Nephron (organoid): ENCODE results near the gene DDX11.
A peak's percentile ranks its signal among the peaks of the same experiment; 100 is the strongest.
"Not testable (repeated sequence)": the region's sequence is repeated elsewhere in the genome, so short reads cannot be mapped to it uniquely, and the experiment has no call there.

Experiments used
- H3K27ac Mint-ChIP-seq, 3 experiments: 2 replicates each; pipeline ENCODE4 v1.8.0; 2020; ENCODE audit warnings: mixed read lengths in 3 of 3, mild to moderate bottlenecking in 2 of 3, moderate library complexity in 1 of 3
- H3K27me3 Mint-ChIP-seq: 2 replicates; pipeline ENCODE4 v1.8.0; 2021; ENCODE audit warnings: low read depth, mild to moderate bottlenecking, moderate library complexity, mixed read lengths
- H3K36me3 Mint-ChIP-seq: 2 replicates; pipeline ENCODE4 v1.8.0; 2020; ENCODE audit warnings: low read depth, mixed read lengths
- H3K4me1 Mint-ChIP-seq: 2 replicates; pipeline ENCODE4 v1.8.0; 2020; ENCODE audit warnings: mixed read lengths
- H3K4me3 Mint-ChIP-seq, 3 experiments: 2 replicates each; pipeline ENCODE4 v1.8.0; 2020; ENCODE audit warnings: mild to moderate bottlenecking in 3 of 3, mixed read lengths in 3 of 3, moderate library complexity in 2 of 3
- H3K9me3 Mint-ChIP-seq: 2 replicates; pipeline ENCODE4 v1.8.0; 2020; ENCODE audit warnings: mixed read lengths
- TF ChIP-seq, protein P1 (sequence below), 3 experiments: fragments of 200-600 bp; sonication (generic); IDR thresholded peaks; one replicate each; pipeline ENCODE4 v1.5.0; 2021; ENCODE audit warnings: antibody characterized with exemption in 3 of 3; ENCODE audit not compliant: unreplicated experiment in 3 of 3

The DDX11 gene

DNA sequence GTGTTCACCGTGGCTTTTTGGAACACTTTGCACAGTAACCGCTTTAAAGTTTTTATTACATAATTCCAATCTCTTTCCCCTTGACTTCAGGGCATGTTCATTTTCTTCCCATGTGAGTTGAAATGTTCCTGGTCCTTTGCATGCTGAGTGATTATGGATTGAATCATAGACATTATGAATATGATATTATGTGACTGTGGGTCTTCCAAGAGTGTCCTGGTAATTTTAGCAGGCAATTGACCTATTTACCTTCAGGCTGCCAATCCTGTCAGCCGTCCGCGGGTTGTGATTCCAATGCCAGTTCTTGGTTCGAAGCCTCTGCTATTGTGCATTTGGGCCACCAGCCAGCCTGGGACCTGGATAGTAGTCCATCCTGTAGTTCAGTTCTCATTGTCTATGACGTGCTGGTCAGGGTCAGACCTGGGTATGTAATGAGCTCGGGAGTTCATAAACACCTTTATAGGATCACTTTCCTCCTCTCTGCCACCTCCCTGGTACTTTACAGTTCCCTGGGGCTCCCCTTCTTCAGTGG, 32.6 kb upstream of the DDX11 start:
- Mint-ChIP-seq H3K36me3 (no peaks in the 10 kb centered on the region), H3K4me1 (no peaks in the 10 kb centered on the region)
- TF ChIP-seq, protein P1, sequence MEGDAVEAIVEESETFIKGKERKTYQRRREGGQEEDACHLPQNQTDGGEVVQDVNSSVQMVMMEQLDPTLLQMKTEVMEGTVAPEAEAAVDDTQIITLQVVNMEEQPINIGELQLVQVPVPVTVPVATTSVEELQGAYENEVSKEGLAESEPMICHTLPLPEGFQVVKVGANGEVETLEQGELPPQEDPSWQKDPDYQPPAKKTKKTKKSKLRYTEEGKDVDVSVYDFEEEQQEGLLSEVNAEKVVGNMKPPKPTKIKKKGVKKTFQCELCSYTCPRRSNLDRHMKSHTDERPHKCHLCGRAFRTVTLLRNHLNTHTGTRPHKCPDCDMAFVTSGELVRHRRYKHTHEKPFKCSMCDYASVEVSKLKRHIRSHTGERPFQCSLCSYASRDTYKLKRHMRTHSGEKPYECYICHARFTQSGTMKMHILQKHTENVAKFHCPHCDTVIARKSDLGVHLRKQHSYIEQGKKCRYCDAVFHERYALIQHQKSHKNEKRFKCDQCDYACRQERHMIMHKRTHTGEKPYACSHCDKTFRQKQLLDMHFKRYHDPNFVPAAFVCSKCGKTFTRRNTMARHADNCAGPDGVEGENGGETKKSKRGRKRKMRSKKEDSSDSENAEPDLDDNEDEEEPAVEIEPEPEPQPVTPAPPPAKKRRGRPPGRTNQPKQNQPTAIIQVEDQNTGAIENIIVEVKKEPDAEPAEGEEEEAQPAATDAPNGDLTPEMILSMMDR (IDR thresholded peaks at IDR 0.05; ENCODE audit: unreplicated experiment in 3 of 3), result no peak

DNA sequence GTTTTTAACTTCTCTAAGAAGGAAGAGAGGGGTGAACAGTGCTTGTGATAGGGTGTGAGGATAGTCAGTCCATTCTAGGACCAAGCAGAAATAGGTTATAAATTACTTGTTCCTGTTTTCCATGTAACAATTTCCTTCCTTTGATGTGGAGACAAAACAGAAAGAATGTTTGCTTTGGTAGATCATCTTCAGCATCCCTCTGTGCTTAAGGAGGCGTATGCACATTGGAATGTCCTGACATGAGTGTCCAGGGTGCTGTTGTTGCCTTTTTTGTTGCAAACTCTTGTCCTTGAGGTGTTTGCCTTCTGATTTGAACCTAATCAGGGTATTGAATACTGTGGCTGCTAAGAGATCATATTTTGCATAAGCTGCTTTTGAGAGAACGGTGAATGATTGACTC, 23.5 kb upstream of the DDX11 start:
- not testable (repeated sequence) for H3K9me3 Mint-ChIP-seq, H3K27ac Mint-ChIP-seq, H3K36me3 Mint-ChIP-seq, H3K4me3 Mint-ChIP-seq, H3K27me3 Mint-ChIP-seq
- H3K4me1 Mint-ChIP-seq, result peaks cover 12% of the 10 kb centered on the region

More for the DNA sequence above, 32.6 kb upstream of the DDX11 start:
- Mint-ChIP-seq H3K27ac (no peak overlapping the region), H3K27me3 (peaks cover 3% of the 10 kb centered on the region), H3K9me3 (no peaks in the 10 kb centered on the region), H3K4me3 (no peak overlapping the region)

DNA sequence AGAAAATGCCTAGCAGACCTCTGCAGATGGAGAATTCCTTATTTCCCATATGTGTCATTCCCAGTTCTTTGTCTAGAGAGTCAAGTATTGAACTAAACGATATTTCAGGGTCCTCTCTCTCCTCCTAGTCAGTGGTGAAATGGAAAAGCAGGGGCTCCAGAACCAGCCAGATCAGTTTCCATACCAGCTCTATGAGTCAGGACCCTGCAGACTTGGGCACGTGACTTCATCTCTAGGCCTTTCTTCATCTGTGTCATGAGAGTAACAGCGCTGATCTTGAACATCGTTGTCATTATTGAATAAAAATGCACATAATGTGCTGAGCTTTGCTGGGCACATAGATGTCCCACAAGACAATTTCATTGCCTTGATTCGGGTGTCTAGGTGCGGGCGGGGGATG, 23.1 kb upstream of the DDX11 start:
- H3K36me3 Mint-ChIP-seq, H3K27me3 Mint-ChIP-seq: not testable (repeated sequence)
- peaks cover 12% of the 10 kb centered on the region for H3K4me1 Mint-ChIP-seq

GRCh38 chr12:31051692-31052091, 22.0 kb upstream of the DDX11 start:
- H3K27ac Mint-ChIP-seq, H3K4me3 Mint-ChIP-seq, H3K27me3 Mint-ChIP-seq, H3K36me3 Mint-ChIP-seq, H3K9me3 Mint-ChIP-seq: not testable (repeated sequence)
- peaks cover 12% of the 10 kb centered on the region for H3K4me1 Mint-ChIP-seq

More for the DNA sequence above, 23.1 kb upstream of the DDX11 start:
- H3K4me3 Mint-ChIP-seq, H3K27ac Mint-ChIP-seq, H3K9me3 Mint-ChIP-seq: not testable (repeated sequence)

GRCh38 chr12:31052121-31052520, 21.5 kb upstream of the DDX11 start:
- H3K36me3 Mint-ChIP-seq, H3K27me3 Mint-ChIP-seq: not testable (repeated sequence)

GRCh38 chr12:31052666-31053439, 20.8 kb upstream of the DDX11 start:
- H3K27me3 Mint-ChIP-seq, H3K27ac Mint-ChIP-seq, H3K36me3 Mint-ChIP-seq, H3K9me3 Mint-ChIP-seq, H3K4me3 Mint-ChIP-seq: not testable (repeated sequence)
- H3K4me1 Mint-ChIP-seq, result peaks cover 12% of the 10 kb centered on the region

More at GRCh38 chr12:31052121-31052520, 21.5 kb upstream of the DDX11 start:
- H3K27ac Mint-ChIP-seq, H3K4me3 Mint-ChIP-seq, H3K9me3 Mint-ChIP-seq: not testable (repeated sequence)
- H3K4me1 Mint-ChIP-seq, result peaks cover 12% of the 10 kb centered on the region

- H3K9me3 Mint-ChIP-seq, H3K27ac Mint-ChIP-seq, H3K27me3 Mint-ChIP-seq, H3K36me3 Mint-ChIP-seq, H3K4me3 Mint-ChIP-seq: not testable (repeated sequence)
- TF ChIP-seq, protein P1 (IDR thresholded peaks at IDR 0.05; ENCODE audit: unreplicated experiment in 3 of 3), result peak in 2 of 3 experiments; percentile 19 to 20
- H3K4me1 Mint-ChIP-seq, result peaks cover 12% of the 10 kb centered on the region
Observed at GRCh38 chr12:31053944-31054343, 19.7 kb upstream of the DDX11 start.

DNA sequence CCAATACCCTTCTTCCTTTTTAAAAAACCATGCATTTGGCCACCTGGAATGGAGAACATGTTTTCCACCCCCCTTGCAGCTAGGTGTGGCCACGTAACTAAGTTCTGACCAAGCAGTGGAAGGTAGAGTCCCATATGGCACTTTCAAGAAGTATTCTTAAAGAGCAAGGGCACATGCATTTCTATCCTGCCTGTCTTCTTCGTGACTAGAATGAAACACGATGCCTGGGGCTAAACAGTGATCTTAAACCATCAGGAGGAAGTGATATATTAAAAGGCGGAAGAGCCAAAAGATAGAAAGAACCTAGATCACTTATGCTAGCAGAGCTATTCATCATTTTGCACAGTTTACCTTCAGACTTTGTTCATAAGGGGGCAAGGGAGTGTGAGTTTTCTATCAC, 16.0 kb upstream of the DDX11 start:
- Mint-ChIP-seq H3K9me3 (no peaks in the 10 kb centered on the region), H3K4me1 (peaks cover 7% of the 10 kb centered on the region), H3K4me3 (no peak overlapping the region), H3K36me3 (no peaks in the 10 kb centered on the region), H3K27me3 (no peaks in the 10 kb centered on the region), H3K27ac (no peak overlapping the region)
- TF ChIP-seq, protein P1 (IDR thresholded peaks at IDR 0.05; ENCODE audit: unreplicated experiment in 3 of 3), result no peak

DNA sequence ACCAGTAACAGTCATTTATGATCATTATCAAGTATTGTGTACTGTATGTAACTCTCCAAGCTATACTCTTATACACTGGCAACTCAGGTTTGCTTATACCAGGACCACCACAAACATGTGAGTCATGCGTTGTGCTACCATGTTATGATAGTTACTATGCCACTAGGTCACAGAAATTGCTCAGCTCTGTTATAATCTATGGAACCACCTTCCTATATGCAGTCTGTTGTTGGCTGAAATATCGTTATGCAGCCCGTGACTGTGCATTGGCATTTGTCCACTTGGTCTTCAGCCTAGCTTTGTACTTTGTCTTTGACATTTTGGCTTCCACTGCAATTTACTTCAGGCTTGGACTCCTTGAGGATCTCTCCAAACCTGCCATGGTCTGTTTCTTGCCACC, 7.5 kb upstream of the DDX11 start:
- not testable (repeated sequence) for H3K4me1 Mint-ChIP-seq, H3K36me3 Mint-ChIP-seq, H3K27ac Mint-ChIP-seq, H3K27me3 Mint-ChIP-seq, H3K4me3 Mint-ChIP-seq, H3K9me3 Mint-ChIP-seq

- not testable (repeated sequence) for H3K36me3 Mint-ChIP-seq, H3K4me1 Mint-ChIP-seq, H3K9me3 Mint-ChIP-seq, H3K27ac Mint-ChIP-seq, H3K4me3 Mint-ChIP-seq, H3K27me3 Mint-ChIP-seq
Observed at GRCh38 chr12:31067656-31068055, 6.0 kb upstream of the DDX11 start.

DNA sequence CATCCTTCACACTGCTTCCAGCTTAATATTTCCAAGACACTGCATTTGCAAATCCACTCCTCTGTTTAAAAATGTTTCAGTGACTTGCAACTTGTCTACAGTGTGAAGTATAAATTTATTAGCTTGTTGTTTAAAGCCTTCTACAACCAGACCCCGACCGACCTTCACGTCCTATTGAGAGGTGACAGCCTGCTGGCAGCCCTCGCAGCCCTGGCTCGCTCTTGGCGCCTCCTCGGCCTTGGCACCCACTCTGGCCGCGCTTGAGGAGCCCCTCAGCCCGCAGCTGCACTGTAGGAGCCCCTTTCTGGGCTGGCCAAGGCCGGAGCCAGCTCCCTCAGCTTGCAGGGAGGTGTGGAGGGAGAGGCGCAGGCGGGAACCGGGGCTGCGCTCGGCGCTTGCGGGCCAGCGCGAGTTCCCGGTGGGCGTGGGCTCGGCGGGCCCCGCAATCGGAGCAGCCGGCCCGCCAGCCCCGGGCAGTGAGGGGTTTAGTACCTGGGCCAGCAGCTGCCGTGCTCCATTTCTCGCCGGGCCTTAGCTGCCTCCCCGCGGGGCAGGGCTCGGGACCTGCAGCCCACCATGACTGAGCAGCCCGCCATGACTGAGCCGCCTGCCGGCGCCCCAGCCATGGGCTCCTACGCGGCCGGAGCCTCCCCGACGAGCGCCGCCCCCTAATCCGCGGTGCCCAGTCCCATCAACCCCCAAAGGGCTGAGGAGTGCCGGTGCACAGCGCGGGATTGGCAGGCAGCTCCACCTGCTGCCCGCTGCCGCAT, 2.5 kb upstream of the DDX11 start:
- H3K4me1 Mint-ChIP-seq, result peaks cover 24% of the 10 kb centered on the region
- H3K4me3 Mint-ChIP-seq, H3K27ac Mint-ChIP-seq, H3K27me3 Mint-ChIP-seq, H3K9me3 Mint-ChIP-seq, H3K36me3 Mint-ChIP-seq: not testable (repeated sequence)

DNA sequence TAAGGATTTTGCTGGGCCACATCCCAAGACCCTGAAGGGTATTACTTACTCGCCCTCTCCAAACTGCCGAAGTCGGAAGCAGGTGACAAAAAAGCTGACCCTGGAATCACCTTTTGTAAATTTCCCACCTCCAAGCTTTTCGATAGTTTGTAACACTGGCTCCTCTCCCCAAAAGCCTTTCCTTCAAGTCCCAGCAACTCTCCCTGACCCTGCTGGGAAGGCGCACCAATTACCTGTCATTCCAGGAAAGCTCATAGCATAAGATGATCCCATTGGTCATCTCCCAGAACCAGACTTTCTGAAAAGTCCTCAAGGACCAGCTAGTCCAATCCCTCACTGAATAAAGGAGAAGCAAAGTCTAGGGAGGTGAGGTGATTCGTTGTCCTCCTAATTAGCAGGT, 698 bp upstream of the DDX11 start:
- Mint-ChIP-seq H3K4me1 (peaks cover 32% of the 10 kb centered on the region), H3K4me3 (peak overlapping the region; percentile 94 to 99 (median 94)), H3K27ac (peak overlapping the region; percentile 95 to 99 (median 96))
- H3K27me3 Mint-ChIP-seq, H3K9me3 Mint-ChIP-seq, H3K36me3 Mint-ChIP-seq: not testable (repeated sequence)
